ENCODE data around the gene GNAT3.

DNA sequence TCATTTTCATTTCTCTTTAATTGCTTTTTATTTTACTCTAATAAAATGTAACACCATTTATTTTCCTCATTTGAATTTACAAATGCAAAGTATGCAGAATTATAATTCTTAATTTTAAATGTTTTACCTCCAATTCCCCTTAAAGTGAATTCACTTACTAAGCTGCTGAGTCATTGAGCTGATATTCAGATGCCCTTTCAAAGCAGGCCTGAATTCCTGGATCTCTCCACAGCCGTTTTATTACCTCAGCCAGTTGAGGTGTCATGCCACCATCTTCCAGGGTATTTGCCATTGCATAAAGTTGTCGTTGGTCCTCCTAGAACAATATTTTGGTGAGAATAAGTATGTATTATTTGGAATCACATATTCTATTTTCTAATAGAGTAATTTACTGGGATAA, 33.2 kb downstream of the GNAT3 start:
- TF ChIP-seq POLR2A (IDR thresholded peaks at IDR 0.05), result no peak
- no peak for TF ChIP-seq CTCF (IDR thresholded peaks at IDR 0.05)
- no peak for TF ChIP-seq POLR2AphosphoS5 (IDR thresholded peaks at IDR 0.05)
